ENCODE measurements around the gene ESPL1.

DNA sequence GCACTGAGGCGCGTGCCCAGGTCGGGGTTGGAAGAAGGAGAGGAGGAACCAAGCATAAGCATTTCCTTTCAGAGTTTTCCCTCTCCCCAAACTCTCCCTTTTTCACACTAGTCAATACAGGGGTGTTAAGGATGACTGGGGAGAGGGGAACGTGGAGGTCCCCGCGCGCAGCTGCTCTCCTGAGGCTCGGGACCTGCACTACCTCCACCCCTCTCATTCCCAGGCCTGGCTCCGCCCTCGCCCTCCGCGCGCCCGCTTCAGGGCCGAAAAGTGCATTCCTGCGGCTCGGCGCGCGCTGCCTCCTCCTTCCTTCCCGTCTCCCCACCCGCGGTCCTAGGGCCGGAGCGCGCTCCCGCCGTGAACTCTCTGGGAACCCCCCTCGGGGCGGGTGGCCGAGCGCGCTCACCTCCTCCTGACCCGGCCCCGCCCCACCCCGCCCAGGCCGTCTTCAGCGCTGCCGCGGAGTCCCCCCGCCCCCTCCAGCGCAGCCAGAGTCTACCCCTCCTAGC lies 47.4 kb upstream of the ESPL1 start:
- TF ChIP-seq EZH2 (IDR thresholded peaks at IDR 0.05; ENCODE audit: insufficient read depth, poor library complexity, severe bottlenecking) (no peak), EZH2phosphoT487 (IDR thresholded peaks at IDR 0.05; ENCODE audit: insufficient read depth, low read depth) (no peak)
